NCI-H82 (cell line): Measurements from ENCODE around the gene SH3PXD2B.
"Not testable (repeated sequence)": the region's sequence is repeated elsewhere in the genome, so short reads cannot be mapped to it uniquely, and the experiment has no call there.

Experiments used
- DNase-seq: peaks from one replicate; lab custom pipeline; 2025; lab: John Stamatoyannopoulos, UW

SH3PXD2B gene

DNA sequence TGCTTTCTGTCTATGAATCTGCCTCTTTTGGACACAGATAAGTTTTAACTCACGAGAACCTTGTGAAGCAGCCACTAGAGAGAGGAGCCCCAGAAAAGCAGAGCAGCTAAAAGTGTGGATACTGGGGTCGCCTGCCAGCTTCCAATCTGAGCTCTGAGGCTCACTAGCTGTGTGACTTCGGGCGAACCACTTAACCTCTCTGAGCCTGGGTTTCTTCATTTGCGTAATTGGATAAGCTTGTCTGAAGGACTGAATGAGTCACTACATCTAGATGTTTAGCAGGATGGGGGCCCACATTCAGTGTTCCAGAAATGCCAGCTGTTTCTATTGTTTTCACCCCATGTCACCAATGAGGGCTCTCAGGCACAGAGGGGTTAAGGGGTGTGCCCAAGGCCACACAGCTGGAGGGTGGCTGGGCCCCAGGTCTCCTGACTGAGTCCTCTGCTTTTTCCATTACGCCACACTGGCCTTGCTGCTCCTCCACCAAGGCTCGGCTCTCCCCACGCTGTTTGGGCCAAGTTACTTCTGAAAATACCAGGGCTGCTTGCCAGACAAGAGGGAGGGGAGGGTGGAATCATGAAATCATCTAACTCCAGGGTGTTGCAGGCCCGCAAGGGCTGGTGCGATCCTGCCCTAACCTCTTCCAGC, 36.2 kb downstream of the SH3PXD2B start:
- no peak for DNase-seq

DNA sequence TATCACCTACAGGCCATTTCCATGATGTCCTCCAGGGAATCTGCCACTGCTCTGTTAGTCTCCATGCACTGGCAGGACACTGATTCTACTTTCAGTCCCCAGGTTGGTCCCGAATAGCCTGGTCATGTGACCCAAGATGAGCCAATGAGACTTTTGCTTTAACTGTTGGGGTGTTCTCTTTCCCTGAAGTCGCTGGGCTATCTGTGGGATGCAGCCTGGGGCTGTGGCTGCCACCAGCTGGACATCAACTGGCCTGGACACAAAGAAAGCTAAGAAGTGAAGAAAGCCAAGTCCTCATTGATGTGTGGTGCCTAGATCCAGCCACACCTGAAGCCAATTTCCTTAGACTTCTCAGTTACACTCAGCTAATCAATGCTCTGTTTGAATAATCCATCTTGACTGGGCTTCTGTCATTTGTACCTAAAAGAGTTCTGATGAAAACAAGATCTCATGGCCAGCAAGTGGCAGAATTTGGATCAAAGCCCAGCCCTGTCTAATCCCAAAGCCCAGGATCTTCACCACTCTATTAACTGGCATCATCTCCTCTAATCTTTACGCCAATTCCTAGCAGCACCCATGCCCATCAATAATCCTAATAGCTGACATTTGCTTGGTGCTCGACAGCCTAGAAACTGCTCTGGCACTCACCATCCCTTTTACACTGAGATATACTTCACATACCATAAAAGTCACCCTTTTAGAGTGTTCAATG, 37.0 kb downstream of the SH3PXD2B start:
- DNase-seq: no peak

DNA sequence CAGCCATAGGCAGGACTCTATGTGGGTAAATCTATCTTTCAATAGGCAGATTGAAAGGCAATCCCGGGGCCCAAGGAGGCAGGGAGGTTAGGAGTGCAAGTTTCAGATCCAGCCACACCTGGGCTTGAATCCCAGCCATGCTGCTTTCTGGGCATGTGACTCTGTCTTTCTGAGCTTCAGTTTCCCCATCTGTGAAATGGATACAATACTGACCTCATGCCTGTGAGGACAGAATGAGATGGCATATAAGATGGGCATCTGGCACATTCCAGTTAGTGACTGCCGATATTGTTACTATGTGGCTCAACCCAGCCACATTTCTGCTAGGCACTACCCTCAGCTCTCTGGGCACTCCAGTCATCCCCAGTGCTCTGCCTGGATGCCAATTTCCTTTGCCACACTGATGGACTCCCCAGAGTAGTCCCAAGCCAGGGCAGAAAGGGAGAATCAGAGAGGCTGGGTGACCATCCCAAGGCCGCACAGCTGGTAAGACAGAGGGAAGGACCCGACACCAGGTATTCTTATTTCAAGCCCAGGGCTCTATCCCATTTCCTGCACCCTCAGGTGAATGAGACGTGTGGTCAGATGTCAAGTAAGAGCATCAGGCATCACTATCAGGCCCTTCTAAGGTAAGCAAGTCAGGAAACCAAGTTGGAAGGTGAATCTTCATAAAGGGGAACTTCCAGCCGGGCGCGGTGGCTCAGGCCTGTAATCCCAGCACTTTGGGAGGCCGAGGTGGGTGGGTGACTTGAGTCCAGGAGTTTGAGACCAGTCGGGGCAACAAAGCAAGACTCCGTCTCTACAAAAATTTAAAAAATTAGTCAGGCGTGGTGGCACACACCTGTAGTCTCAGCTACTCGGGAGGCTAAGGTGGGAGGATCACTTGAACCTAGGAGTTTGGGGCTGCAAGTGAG, 38.7 kb downstream of the SH3PXD2B start:
- no peak for DNase-seq

DNA sequence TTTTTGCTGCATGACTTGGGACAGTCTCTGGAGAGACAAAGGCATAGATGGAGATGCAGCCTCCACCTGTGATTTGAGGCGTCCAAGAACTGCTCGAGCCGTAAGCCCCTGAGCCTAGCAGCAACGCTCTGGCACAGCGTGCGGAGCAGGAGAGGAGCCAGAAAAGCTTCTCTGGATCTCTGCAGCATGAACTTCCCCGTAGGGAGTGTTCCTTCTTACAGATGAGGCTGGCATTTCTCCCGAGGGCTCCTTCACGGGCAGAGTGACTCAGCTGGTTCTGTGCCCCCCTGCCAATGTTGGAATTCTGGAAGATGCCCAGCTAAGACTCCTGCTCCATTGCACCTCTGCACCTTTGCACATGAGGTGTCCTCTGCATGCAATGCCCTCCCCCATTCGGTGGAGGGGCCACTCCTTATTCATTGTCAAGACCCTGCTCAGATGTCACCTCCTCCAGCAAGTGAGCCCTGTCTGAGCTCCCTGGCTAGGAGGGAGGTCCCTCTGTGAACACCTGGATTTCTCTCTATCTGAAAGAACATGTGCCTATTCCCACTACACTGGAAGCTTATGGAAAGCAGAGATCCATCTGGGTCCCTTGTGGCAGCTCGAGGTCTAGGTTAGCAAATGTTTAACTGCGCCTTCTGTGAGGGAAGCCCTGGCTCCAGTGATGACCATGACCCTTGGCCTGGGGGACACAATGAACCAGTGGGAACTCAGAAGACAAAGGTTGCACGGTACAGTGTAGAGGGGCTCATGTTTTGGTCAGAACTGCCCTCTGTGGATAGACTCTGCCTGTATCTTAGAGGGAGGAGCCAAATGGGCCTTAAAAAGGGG, 39.6 kb downstream of the SH3PXD2B start:
- DNase-seq: no peak

DNA sequence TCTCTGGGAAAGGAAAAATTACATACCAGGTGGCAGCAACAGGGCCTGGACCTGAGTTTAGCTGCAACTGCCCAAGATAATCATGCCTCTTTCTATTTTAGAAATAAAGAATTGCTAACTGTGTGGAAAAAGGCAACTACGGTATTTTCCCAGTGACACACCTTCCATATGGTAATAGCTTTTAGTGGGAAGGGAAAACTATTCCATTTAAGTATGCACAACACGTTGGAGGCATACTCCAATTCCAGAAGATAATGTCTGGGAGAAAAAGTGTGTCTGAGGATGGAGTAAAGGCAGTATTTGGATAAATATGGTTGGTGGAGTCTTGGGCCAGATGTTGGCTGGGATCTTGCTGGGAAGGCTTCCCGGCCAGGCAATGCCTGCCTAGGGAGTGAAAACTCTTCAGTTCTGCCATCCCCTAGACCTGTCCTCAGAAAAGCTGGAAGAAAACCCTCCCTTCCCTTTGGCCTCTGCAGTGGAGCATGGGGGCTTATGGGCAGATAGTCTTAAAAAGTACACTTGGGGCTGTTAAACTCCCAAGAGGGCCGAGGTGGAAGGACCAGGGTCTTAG, 40.6 kb downstream of the SH3PXD2B start:
- no peak for DNase-seq

DNA sequence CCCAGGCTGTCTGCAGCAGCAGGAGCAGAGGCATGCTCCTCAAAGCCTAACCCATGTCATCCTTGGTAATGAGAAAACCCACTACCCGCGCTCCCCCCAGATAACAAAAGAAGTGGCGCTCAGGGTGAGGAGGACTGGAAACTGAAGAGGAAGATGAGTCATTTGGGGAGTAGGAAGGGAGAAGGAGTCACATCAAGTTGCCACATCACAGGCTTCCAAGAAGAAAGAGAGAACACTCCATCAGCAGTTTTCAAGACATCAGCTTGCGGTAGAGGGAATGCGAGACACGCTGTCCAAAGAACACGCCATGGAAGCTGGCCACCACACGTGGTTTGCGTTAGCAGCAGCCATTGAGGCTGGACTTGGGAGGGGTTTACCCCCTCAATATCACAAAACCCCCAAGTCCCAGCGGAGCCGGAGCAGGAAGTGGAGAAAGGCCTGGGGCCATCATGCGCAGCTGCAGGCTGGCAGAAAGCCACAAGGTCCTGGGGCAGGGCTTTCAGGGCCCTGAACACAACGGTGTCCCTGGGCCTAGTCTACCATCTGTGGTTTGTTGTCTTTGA, 41.5 kb downstream of the SH3PXD2B start:
- no peak for DNase-seq

DNA sequence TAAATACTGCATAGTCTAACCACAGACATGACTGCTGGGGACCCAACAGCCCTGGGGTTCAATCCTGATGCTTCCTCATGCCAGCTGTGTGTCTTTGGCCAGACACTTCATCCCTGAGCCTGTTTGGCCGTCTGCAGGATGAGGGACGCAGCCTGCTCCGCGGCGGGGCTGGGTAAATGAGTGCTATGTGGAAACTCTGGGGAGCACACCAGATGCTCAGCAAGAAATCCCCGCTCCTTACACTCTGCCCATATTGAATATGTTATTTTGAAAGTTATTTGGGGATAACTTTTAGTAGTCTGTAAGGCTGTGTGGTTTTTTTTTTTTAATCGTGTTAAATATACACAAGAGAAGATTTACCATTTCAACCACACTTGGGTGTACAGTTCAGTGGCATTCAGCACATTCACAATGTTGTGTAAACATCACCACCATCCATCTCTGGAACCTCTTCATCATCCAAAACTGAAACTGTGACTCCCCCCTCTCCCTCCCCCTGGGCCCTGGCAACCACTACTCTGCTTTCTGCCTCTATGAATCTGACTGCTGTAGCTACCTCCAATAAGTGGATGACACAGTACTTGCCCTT, 42.7 kb downstream of the SH3PXD2B start:
- no peak for DNase-seq

DNA sequence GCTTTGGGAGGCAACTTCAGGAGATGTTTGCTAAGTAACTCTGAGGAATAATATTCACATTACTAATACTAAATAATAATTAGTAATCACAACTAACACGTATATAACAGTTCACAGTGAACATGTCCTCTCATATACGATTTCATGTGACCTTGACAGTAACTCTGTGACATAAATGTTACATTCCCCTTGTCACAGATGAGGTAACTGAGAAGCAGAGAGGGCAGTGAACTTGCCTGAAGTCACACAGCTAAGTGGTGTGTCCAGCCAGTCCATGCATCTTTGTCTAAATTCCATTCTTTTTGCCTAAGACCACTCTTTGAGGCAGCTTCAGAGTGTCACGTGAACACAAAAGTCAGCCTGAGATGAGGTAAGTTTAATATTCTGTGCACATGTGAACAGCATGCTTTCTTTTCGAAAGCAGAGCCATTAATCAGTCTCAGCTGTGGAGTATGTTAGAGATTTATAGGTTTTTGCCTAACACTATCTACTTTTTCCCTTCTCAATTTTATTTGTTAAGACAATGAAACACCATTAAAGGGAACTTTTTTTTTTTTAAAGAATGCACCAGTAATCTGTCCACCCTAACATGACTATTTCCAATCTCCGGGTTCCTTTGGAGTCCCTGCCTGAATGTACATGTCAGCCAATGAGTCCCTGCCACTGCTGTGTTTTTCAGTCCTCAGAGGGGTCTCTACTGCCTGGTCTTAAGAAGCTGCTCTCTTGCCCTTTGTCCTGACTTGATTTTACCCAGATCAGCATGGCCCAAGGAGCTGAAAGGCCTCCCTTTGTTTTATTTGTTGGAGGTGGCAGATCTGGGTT, 43.5 kb downstream of the SH3PXD2B start:
- no peak for DNase-seq

DNA sequence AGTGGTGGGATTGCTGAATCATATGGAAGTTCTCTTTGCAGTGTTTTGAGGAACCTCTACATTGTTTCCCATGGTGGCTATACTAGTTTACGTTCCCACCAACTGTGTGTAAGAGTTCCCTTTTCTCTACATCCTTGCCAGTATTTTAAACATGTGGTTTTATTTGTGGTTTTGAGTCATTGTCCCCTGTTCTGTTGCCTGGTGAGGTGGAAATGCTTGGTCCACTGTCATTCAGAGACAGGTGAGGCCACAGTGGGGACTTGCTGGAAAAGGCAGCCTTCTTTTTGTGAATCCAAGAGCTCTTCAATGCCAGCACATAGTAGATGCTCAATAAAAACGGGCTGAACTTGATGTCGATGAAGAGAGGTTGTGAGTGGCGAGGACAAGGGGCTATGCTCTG, 44.2 kb downstream of the SH3PXD2B start:
- DNase-seq: no peak

DNA sequence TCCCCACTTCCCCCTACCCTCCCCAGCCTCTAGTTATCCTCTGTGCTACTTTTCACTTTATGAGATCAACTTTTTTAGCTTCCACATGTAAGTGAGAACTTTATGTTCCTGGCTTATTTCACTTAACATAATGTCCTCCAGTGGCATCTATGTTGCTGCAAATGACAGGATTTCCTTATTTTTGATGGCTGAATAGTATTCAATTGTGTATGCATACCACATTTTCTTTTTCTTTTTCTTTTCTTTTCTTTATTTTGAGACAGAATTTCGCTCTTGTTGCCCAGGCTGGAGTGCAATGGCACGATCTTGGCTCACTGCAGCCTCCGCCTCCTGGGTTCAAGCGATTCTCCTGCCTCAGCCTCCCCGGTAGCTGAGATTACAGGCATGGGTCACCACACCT, 44.8 kb downstream of the SH3PXD2B start:
- not testable (repeated sequence) for DNase-seq

DNA sequence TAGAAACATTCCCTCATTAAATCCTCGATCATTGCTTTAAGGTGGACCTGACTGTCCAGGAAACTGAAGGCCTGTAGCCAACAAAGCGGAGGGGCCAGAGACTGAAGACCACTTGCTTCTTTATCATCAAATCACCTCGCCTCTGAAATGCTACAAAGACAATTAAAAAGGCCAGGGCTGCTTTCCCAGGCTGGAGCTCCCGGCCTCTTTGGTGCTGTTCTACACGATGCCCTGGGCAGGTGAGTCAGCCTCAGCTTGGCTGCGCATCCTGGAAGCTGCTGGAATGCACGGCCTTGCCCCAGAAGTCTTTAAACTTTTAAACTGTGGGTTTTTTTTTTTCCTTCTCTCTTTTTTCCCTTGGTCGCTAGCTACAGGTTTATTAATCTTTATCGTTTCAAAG, 46.5 kb downstream of the SH3PXD2B start:
- no peak for DNase-seq

DNA sequence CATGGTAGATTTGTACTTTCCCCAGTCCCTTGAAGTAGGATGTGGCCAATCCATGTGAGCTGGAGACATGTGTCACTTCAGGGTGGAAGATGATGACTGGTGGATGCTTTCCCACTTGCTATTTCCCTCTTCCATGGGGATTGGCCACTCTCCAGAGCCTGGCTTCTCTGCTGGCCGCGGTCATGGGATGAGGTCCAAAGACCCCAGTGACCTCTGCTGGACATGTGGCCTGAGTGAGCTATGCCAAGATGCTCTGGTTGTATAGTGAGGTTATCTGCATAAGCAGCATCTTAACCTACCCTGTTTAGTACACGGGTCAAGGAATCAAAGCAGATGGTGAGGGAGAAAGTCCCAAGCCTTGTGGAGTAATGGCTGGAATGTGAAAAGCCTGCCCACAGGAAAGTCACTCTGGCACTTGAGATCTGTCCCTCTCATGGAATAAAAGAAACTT, 47.1 kb downstream of the SH3PXD2B start:
- DNase-seq: no peak

DNA sequence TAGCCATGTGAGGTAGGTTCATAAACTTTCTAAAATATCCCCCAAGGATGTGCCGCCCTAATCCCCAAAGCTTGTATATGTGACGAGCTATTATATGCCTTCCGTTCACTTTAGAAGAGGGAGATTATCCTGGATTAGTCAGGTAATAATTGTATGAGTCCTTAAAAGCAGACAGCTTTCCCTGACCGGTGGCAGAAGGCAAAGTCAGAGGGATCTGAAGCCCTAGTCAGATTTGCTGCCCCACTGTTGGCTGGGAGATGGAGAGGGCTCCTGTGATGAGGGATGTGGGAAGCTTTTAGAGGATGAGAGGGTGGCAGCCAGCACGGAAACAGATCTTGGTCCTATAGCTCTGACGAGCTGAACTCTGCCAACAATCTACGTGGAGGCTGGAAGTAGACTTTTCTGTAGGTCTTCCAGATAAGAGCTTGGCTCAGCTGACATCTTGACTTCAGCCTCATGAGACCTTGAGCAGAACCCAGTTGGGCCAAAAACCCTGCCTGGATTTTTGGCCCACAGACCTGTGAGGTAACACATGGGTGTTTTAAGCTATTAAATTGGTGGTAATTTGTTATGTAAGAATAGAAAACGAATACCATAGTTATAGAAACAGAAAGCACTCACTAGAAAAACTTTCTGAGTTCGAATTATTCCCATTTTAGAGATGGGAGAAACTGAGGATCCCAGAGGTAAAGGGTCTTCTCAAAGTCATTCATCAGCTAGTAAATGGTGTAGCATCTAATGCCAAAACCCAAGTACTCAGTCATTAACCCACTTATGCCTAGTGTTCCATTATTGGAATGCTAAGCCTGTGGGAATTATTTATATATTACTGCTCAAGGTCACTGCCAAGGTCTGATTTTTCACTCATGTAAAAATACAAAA, 48.9 kb downstream of the SH3PXD2B start:
- peak; percentile 98 for DNase-seq

DNA sequence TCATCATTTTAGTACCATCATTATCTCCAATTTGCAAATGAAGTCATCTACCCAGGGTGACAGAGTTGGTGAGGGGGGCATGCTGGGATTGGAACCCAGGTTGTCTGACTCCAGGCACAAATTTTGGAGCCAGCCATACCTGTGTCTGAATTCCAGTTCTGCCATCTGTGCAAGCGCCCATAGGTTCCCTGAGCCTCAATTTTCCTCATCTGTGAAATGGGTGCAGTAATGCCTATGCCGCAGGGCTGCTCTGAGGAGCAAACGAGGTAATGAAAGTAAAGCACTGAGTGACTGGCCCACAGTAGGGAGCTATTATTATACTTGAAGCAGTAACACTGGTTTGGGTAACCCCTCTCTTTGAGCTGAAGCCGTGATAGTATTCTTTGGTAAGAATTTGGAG, 49.6 kb downstream of the SH3PXD2B start:
- no peak for DNase-seq

DNA sequence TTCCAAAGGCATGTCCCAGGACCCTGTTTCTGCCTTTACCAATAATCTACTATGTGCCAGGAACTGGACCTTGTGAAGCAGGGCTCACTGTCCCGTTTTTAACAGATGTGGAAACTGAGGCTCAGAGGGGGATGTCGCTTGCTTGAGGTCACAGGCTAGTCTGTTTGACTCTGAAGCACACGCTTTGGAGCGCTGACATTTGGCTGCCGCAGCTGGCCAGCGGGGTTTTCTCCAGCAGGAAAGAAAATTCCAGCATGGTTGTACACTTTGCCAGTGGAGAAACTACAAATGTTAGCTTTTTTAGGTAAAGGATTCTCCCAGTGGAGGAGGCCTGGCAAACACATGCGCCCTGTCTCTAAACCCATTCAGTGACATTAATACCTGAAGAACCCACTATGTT, 50.5 kb downstream of the SH3PXD2B start:
- no peak for DNase-seq

DNA sequence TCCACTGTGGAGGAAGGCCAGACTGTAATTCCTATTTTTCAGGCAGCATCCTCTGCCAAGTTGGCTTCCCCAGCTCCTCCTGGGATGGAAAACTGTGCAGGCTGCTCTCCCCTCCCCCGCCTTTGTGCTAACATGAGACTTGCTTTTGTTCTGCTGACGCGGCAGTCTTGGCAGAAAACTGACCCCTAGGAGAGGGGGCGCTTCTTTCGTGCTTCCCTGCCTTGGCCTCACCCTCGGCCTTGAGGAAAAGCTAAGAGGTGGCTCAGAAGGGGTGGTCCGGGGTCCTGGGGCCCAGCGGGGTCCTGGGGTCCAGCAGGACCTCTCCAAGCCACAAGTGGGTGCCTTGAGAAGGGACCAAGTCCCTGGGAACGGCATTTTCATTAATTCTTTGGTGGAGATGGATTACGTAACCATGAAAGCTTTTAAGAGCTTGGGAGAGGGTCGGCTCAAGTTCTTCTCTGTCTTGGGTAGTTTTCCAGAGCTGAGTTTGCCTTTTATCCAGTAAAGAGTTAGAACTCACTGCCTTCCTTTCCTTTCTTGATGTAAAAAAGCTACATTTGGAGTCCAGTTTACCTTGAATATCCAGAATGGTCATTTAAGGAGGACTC, 51.0 kb downstream of the SH3PXD2B start:
- no peak for DNase-seq

DNA sequence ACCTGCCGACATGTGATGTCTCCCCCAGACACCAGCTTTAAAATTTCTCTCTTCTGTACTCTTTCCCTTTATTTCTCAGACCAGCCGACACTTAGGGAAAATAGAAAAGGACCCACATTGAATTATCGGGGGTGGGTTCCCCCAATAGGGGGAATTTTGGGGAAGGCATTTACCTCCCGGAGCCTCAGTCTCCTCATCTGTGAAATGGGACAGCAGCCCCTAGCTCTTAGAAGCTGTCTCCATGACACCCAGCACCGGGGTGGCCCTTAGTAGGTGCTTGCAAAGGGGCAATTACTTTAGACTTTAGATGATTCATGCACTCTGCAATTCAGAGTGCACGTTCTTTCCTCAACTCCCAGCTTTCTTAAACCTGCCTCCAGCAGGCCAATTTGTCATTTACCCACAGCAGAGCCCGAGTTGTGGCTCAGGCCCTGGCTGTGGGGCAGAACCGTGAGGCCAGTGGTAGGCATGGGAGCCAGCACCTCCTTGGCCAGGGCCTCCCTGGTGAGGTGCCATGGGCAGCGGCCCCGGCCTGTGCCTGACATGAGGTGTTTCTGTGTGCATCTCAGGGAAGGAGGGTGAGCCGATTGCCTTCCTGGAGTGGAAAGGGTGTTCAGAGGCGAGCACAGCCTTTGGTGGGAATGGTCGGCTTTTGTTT, 51.7 kb downstream of the SH3PXD2B start:
- DNase-seq: no peak

DNA sequence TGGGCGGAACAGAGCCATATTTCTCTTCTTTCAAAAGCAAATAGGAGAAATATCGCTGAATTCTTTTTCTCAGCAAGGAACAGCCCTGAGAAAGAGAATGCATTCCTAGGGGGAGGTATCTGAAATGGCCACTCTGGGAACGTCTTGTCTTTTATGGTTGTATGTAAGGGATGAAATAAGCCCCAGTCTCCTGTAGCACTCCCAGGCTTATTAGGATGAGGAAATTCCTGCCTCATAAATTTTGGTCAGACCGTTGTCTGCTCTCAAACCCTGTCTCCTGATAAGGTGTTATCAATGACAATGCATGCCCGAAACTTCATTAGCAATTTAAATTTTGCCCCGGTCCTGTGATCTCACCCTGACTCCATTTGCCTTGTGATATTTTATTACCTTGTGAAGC, 52.3 kb downstream of the SH3PXD2B start:
- not testable (repeated sequence) for DNase-seq
